ENCODE measurements around the gene PCMT1.

- TF ChIP-seq PHB2 (IDR thresholded peaks at IDR 0.05; ENCODE audit: partially characterized antibody) (no peak), KDM5A (IDR thresholded peaks at IDR 0.05; ENCODE audit: borderline replicate concordance, low read length) (no peak), STAT6 (CRISPR knock-in tag; IDR thresholded peaks at IDR 0.05; ENCODE audit: borderline replicate concordance) (no peak), KDM5B (CRISPR knock-in tag; IDR thresholded peaks at IDR 0.05; ENCODE audit: borderline replicate concordance) (no peak), CTCF (CRISPR knock-in tag; IDR thresholded peaks at IDR 0.05) (no peak), ELF1 (CRISPR knock-in tag; IDR thresholded peaks at IDR 0.05) (no peak), REST (IDR thresholded peaks at IDR 0.05; ENCODE audit: borderline replicate concordance in 1 of 2, low read depth in 1 of 2, low read length in 2 of 2) (no peak), U2AF1 (optimal IDR thresholded peaks at IDR 0.05; ENCODE audit: low read depth, low read length) (no peak), ZNF274 (CRISPR knock-in tag; IDR thresholded peaks at IDR 0.05) (no peak), ZNF530 (CRISPR knock-in tag; IDR thresholded peaks at IDR 0.05; ENCODE audit: low read depth) (no peak), RBM39 (IDR thresholded peaks at IDR 0.05; ENCODE audit: low read depth, low read length, poor library complexity, severe bottlenecking) (no peak), BCL3 (CRISPR knock-in tag; IDR thresholded peaks at IDR 0.05) (no peak), FOXA1 (IDR thresholded peaks at IDR 0.05) (no peak), FOXA1 (CRISPR knock-in tag; IDR thresholded peaks at IDR 0.05) (no peak)
These were observed 102.6 kb downstream of the PCMT1 start for GRCh38 chr6:149852180-149852579.
